Smooth muscle cell (in vitro differentiated cells): ENCODE measurements around the gene DGCR2. TPM values are rescaled to one million over a fixed set of nuclear protein-coding genes. Genes with fewer than 3 reads are reported as not detected.
"Not testable (repeated sequence)": the region's sequence is repeated elsewhere in the genome, so short reads cannot be mapped to it uniquely, and the experiment has no call there.

ENCODE experiments used
- DNase-seq: peaks from one replicate; lab custom pipeline; 2025; ENCODE audit not compliant: unreplicated experiment; lab: John Stamatoyannopoulos, UW
- H2AFZ ChIP-seq: fragments of 200-600 bp; sonication (generic); 2 replicates; pipeline ENCODE4 v1.6.0; 2016; ENCODE audit warnings: antibody characterized with exemption, low read depth, mild to moderate bottlenecking
- H3F3A ChIP-seq: fragments of 200-600 bp; sonication (generic); 2 replicates; pipeline ENCODE4 v1.6.0; 2017; ENCODE audit warnings: antibody characterized with exemption, low read depth
- H3K27ac ChIP-seq: fragments of 200-600 bp; sonication (generic); 2 replicates; pipeline ENCODE4 v1.5.1; 2016; ENCODE audit warnings: low read depth, mild to moderate bottlenecking
- H3K27me3 ChIP-seq: fragments of 200-600 bp; sonication (generic); 2 replicates; pipeline ENCODE4 v1.6.1; 2016; ENCODE audit warnings: low read depth, mild to moderate bottlenecking
- H3K36me3 ChIP-seq: fragments of 200-600 bp; sonication (generic); 2 replicates; pipeline ENCODE4 v1.5.1; 2016; ENCODE audit warnings: low read depth
- H3K4me1 ChIP-seq: fragments of 200-600 bp; sonication (generic); 2 replicates; pipeline ENCODE4 v1.5.1; 2016; ENCODE audit warnings: low read depth
- H3K4me2 ChIP-seq: fragments of 200-600 bp; sonication (generic); 2 replicates; pipeline ENCODE4 v1.6.0; 2016; ENCODE audit warnings: mild to moderate bottlenecking
- H3K4me3 ChIP-seq: fragments of 200-600 bp; sonication (generic); 2 replicates; pipeline ENCODE4 v1.5.1; 2016; ENCODE audit warnings: mild to moderate bottlenecking
- H3K79me2 ChIP-seq: fragments of 200-600 bp; sonication (generic); 2 replicates; pipeline ENCODE4 v1.6.0; 2016; ENCODE audit warnings: low read depth, mild to moderate bottlenecking
- H3K9ac ChIP-seq: fragments of 200-600 bp; sonication (generic); 2 replicates; pipeline ENCODE4 v1.6.0; 2016; ENCODE audit warnings: low read depth
- H3K9me3 ChIP-seq: fragments of 200-600 bp; sonication (generic); replicated peaks from 2 replicates; pipeline ENCODE4 v1.5.1; 2016; ENCODE audit warnings: low read depth
- H4K20me1 ChIP-seq: fragments of 200-600 bp; sonication (generic); 2 replicates; pipeline ENCODE4 v1.6.0; 2016; ENCODE audit warnings: low read depth
- WGBS: methylation state at CpG from one replicate; pipeline ENCODE4 v1.1.7; 2016; ENCODE audit warnings: low lambda C conversion rate; 5-methylcytosine and 5-hydroxymethylcytosine counted together
- polyA plus RNA-seq: library from polyadenylated mRNA; unstranded; fragments of >200 nt; fragmentation: Nextera tagmentation; extraction: Ambion mirVana; gene quantifications from 2 replicates; pipeline ENCODE4 v1.2.1, GENCODE V29; 2016
- total RNA-seq: library from RNA; depleted of rRNA; stranded (reverse); fragments of >200 nt; gene quantifications from 2 replicates; pipeline ENCODE4 v1.2.3, GENCODE V29; 2014
- TF ChIP-seq, protein P1 (sequence below): fragments of 200-600 bp; sonication (generic); IDR thresholded peaks from 2 replicates; pipeline ENCODE4 v1.5.1; 2017; ENCODE audit warnings: borderline replicate concordance, mild to moderate bottlenecking, antibody characterized with exemption; ENCODE audit not compliant: insufficient read depth, poor library complexity, severe bottlenecking

The DGCR2 gene
- total and polyA plus RNA-seq, 2 experiments from 2014 or later = 46.7 to 53.2 TPM

- no peaks in the 10 kb centered on the region for H3F3A ChIP-seq
- no peak overlapping the region for H3K27ac ChIP-seq
- H3K4me1 ChIP-seq = no peaks in the 10 kb centered on the region
- no peak overlapping the region for H3K9ac ChIP-seq
- H2AFZ ChIP-seq = no peak overlapping the region
- no peaks in the 10 kb centered on the region for H4K20me1 ChIP-seq
- H3K9me3 ChIP-seq = no peaks in the 10 kb centered on the region
- no peaks in the 10 kb centered on the region for H3K36me3 ChIP-seq
- H3K79me2 ChIP-seq = no peaks in the 10 kb centered on the region
- no peak overlapping the region for H3K4me3 ChIP-seq
- peaks cover 18% of the 10 kb centered on the region for H3K27me3 ChIP-seq
- WGBS = 65% methylated on average over 5 of the region's 5 CpGs
- no peak overlapping the region for H3K4me2 ChIP-seq
- TF ChIP-seq, protein P1, sequence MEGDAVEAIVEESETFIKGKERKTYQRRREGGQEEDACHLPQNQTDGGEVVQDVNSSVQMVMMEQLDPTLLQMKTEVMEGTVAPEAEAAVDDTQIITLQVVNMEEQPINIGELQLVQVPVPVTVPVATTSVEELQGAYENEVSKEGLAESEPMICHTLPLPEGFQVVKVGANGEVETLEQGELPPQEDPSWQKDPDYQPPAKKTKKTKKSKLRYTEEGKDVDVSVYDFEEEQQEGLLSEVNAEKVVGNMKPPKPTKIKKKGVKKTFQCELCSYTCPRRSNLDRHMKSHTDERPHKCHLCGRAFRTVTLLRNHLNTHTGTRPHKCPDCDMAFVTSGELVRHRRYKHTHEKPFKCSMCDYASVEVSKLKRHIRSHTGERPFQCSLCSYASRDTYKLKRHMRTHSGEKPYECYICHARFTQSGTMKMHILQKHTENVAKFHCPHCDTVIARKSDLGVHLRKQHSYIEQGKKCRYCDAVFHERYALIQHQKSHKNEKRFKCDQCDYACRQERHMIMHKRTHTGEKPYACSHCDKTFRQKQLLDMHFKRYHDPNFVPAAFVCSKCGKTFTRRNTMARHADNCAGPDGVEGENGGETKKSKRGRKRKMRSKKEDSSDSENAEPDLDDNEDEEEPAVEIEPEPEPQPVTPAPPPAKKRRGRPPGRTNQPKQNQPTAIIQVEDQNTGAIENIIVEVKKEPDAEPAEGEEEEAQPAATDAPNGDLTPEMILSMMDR = no peak
- DNase-seq = no peak
Observed at GRCh38 chr22:19002684-19003038, 119.6 kb downstream of the DGCR2 start.

DNA sequence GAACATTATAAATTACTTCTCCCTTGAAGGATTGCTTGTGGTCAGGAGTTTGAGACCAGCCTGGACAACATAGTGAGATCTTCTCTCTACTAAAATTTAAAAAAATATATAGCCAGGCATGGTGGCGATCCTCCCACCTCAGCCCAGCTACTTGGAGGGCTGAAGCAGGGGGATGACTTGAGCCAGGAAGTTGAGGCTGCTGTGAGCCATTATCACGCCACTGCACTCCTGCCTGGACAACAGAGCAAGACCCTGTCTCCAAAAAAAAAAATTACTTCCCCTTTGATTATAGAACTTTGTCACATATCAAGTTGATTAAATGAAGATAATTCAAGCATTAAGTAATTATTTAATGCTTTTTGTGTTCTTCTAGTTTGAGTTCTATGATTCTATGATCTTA is 121.0 kb downstream of the DGCR2 start:
- no peaks in the 10 kb centered on the region for H3K36me3 ChIP-seq
- H3K9ac ChIP-seq = no peak overlapping the region
- DNase-seq = no peak
- no peak overlapping the region for H3K27ac ChIP-seq
- H3F3A ChIP-seq = no peaks in the 10 kb centered on the region
- H3K4me3 ChIP-seq = no peak overlapping the region
- TF ChIP-seq, protein P1 = no peak
- H3K4me1 ChIP-seq = no peaks in the 10 kb centered on the region
- H3K27me3 ChIP-seq = peaks cover 16% of the 10 kb centered on the region
- H3K9me3 ChIP-seq = no peaks in the 10 kb centered on the region
- H3K79me2 ChIP-seq = no peaks in the 10 kb centered on the region
- H4K20me1 ChIP-seq = no peaks in the 10 kb centered on the region
- WGBS = 87% methylated on average over 2 of the region's 2 CpGs
- no peak overlapping the region for H3K4me2 ChIP-seq
- no peak overlapping the region for H2AFZ ChIP-seq

- not testable (repeated sequence) for DNase-seq, H3F3A ChIP-seq, H3K4me3 ChIP-seq, H3K9ac ChIP-seq, H3K4me1 ChIP-seq, H3K27ac ChIP-seq, H3K36me3 ChIP-seq, H3K4me2 ChIP-seq, H4K20me1 ChIP-seq, H3K79me2 ChIP-seq, H2AFZ ChIP-seq, H3K9me3 ChIP-seq
- H3K27me3 ChIP-seq = peaks cover 16% of the 10 kb centered on the region
- 89% methylated on average over 2 of the region's 2 CpGs for WGBS
Observed at GRCh38 chr22:19000106-19000505, 122.1 kb downstream of the DGCR2 start.

- H3K27ac ChIP-seq = no peak overlapping the region
- no peaks in the 10 kb centered on the region for H3K79me2 ChIP-seq
- H3K9ac ChIP-seq = no peak overlapping the region
- H3K4me3 ChIP-seq = no peak overlapping the region
- no peaks in the 10 kb centered on the region for H3K9me3 ChIP-seq
- no peak overlapping the region for H2AFZ ChIP-seq
- no peaks in the 10 kb centered on the region for H3F3A ChIP-seq
- DNase-seq = no peak
- H3K36me3 ChIP-seq = no peaks in the 10 kb centered on the region
- H3K4me2 ChIP-seq = no peak overlapping the region
- no peaks in the 10 kb centered on the region for H4K20me1 ChIP-seq
- H3K4me1 ChIP-seq = no peaks in the 10 kb centered on the region
- TF ChIP-seq, protein P1 = no peak
- WGBS = 83% methylated on average over 6 of the region's 6 CpGs
- H3K27me3 ChIP-seq = peaks cover 16% of the 10 kb centered on the region
Observed at GRCh38 chr22:18999416-18999815, 122.8 kb downstream of the DGCR2 start.
